ENCODE measurements around the gene GSK3B. TPM values are rescaled to one million over a fixed set of nuclear protein-coding genes. Genes with fewer than 3 reads are reported as not detected.

Gene GSK3B
- total and polyA plus RNA-seq, 2 donors (not counting 3 experiments of a cell fraction or from before 2014, with no cell fraction given) = 22.1 to 50.1 TPM

GRCh38 chr3:120130656-120131055 is 36.4 kb upstream of the GSK3B start:
- H3K27ac ChIP-seq (ENCODE audit: insufficient read depth, low read depth, low read length) = no peak overlapping the region
- H4K20me1 ChIP-seq (replicated peaks; ENCODE audit: control insufficient read depth, extremely low read depth, insufficient read depth, low read length) = no peaks in the 10 kb centered on the region
- CTCF ChIA-PET = no interaction called here
- H3K79me2 ChIP-seq (ENCODE audit: control insufficient read depth, insufficient read depth, low read length) = no peaks in the 10 kb centered on the region
- no peak for DNase-seq (ENCODE audit: low read depth, low spot score)
- no peaks in the 10 kb centered on the region for H3K27me3 ChIP-seq (ENCODE audit: control insufficient read depth in 2 of 2, insufficient read depth in 2 of 2, low read length in 2 of 2)
- H3K9me3 ChIP-seq (replicated peaks; ENCODE audit: control insufficient read depth, insufficient read depth, low read length) = no peaks in the 10 kb centered on the region
- H3K4me3 ChIP-seq (replicated peaks in 1 of 3; ENCODE audit: insufficient read depth in 1 of 3, low read depth in 1 of 3, low read length in 3 of 3) = no peak overlapping the region
- peaks cover 5% of the 10 kb centered on the region for H3K4me1 ChIP-seq (ENCODE audit: control insufficient read depth, extremely low read depth, insufficient read depth, low read length)
- intact Hi-C loops (cut with micrococcal nuclease) (no loop called here), dilution Hi-C loops (cut with MboI; ENCODE audit: extremely low pct_ligation_motif_present, low sequenced_read_pairs) (no loop called here)
- H3K36me3 ChIP-seq (ENCODE audit: control insufficient read depth in 2 of 2, extremely low read depth in 1 of 2, insufficient read depth in 2 of 2, low read length in 2 of 2) = no peaks in the 10 kb centered on the region
- FAIRE-seq = no peak
- no peak overlapping the region for H2AFZ ChIP-seq (ENCODE audit: low read depth, low read length)
- no TSS peak for BruUV-seq (replicated peaks)
- H3K9ac ChIP-seq (replicated peaks; ENCODE audit: extremely low read depth, insufficient read depth, low read length) = no peak overlapping the region
- TF ChIP-seq MYC (IDR thresholded peaks at IDR 0.05; ENCODE audit: low read depth, low read length) (no peak), GATA2 (IDR thresholded peaks at IDR 0.05; ENCODE audit: insufficient read depth, insufficient read length, low read depth, low read length) (no peak), POLR2A (IDR thresholded peaks at IDR 0.05; ENCODE audit: low read depth, low read length) (no peak), EZH2 (IDR thresholded peaks at IDR 0.05; ENCODE audit: borderline replicate concordance, low read depth, low read length, severe bottlenecking) (no peak), CTCF (IDR thresholded peaks at IDR 0.05; ENCODE audit: extremely low read depth in 1 of 2, insufficient read depth in 1 of 2, low read depth in 1 of 2, low read length in 2 of 2) (no peak), JUN (IDR thresholded peaks at IDR 0.05; ENCODE audit: borderline replicate concordance, insufficient read depth, insufficient read length, low read depth) (no peak), POLR2AphosphoS5 (IDR thresholded peaks at IDR 0.05; ENCODE audit: insufficient read depth, low read depth, low read length) (no peak), FOS (IDR thresholded peaks at IDR 0.05; ENCODE audit: borderline replicate concordance, insufficient read depth, low read length) (no peak), MAX (IDR thresholded peaks at IDR 0.05; ENCODE audit: insufficient read depth, insufficient read length) (no peak)
- no peaks in the 10 kb centered on the region for H3K9me1 ChIP-seq (replicated peaks; ENCODE audit: control insufficient read depth, extremely low read depth, insufficient read depth, low read length)
- H3K4me2 ChIP-seq (ENCODE audit: insufficient read depth, low read length) = no peak overlapping the region
- POLR2A ChIA-PET = no interaction called here
